Measurements from ENCODE around the gene KLHL29. TPM values are rescaled to one million over a fixed set of nuclear protein-coding genes. Genes with fewer than 3 reads are reported as not detected.

The KLHL29 gene
- total and polyA plus RNA-seq, 2 of the 13 experiments (the other 11 are each of a cell fraction or from before 2014, with no cell fraction given): 0.01 TPM; not detected in 1

GRCh38 chr2:23753291-23754010, 368.5 kb downstream of the KLHL29 start:
- Histone ChIP-seq H3K27ac (ENCODE audit: extremely low read length, insufficient read depth, low read length) (no peak overlapping the region), H3K4me2 (ENCODE audit: low read depth, low read length) (no peak overlapping the region), H3K4me3 (replicated peaks in 1 of 3; ENCODE audit: insufficient read depth in 1 of 3, low read depth in 2 of 3, low read length in 3 of 3) (no peak overlapping the region), H3K36me3 (replicated peaks in 1 of 2; ENCODE audit: control insufficient read depth in 1 of 2, insufficient read depth in 2 of 2, low read length in 2 of 2) (peaks cover 9 to 18% of the 10 kb centered on the region in 2 experiments), H2AFZ (ENCODE audit: low read length) (no peak overlapping the region), H3K9ac (ENCODE audit: insufficient read depth, low read depth, low read length) (no peak overlapping the region), H3K27me3 (ENCODE audit: control insufficient read depth in 1 of 2, insufficient read depth in 2 of 2, low read length in 2 of 2) (no peaks in the 10 kb centered on the region), H4K20me1 (ENCODE audit: insufficient read depth, low read length) (no peaks in the 10 kb centered on the region), H3K9me3 (ENCODE audit: low read length) (no peaks in the 10 kb centered on the region), H3K4me1 (ENCODE audit: insufficient read depth, low read length) (peaks cover 9% of the 10 kb centered on the region; the same call in 1 of the 2 replicates), H3K79me2 (ENCODE audit: insufficient read depth, low read length) (no peaks in the 10 kb centered on the region)
- no peak for FAIRE-seq
- DNase-seq (ENCODE audit: low spot score): no peak
- intact Hi-C loops (cut with micrococcal nuclease; ENCODE audit: unreplicated experiment): no loop called here
- POLR2A ChIA-PET: no interaction called here
- 95% methylated on average over 4 of the region's 4 CpGs for WGBS (ENCODE audit: low lambda C conversion rate)
- BruUV-seq (replicated peaks): no TSS peak
- no peak for ATAC-seq
- in situ Hi-C loops (cut with HindIII; ENCODE audit: extremely low pct_ligation_motif_present, low pct_unique_long_range_greater_than_20kb): no loop called here
- CTCF ChIA-PET (ENCODE audit: low intra/inter-chr PET ratio, low total read pairs): no interaction called here
- TF ChIP-seq ZNF512B (CRISPR knock-in tag; IDR thresholded peaks at IDR 0.05; ENCODE audit: borderline replicate concordance) (no peak), ZNF709 (CRISPR knock-in tag; IDR thresholded peaks at IDR 0.05) (no peak), JUND (CRISPR knock-in tag; IDR thresholded peaks at IDR 0.05) (no peak), SOX6 (IDR thresholded peaks at IDR 0.05) (no peak), SOX6 (CRISPR knock-in tag; IDR thresholded peaks at IDR 0.05) (no peak), ZNF431 (CRISPR knock-in tag; IDR thresholded peaks at IDR 0.05; ENCODE audit: borderline replicate concordance, low read depth) (no peak), RCOR2 (CRISPR knock-in tag; IDR thresholded peaks at IDR 0.05) (no peak), GPBP1L1 (CRISPR knock-in tag; IDR thresholded peaks at IDR 0.05) (no peak), JDP2 (CRISPR knock-in tag; IDR thresholded peaks at IDR 0.05; ENCODE audit: borderline replicate concordance) (no peak), BCLAF1 (IDR thresholded peaks at IDR 0.05) (no peak), ZNF674 (CRISPR knock-in tag; IDR thresholded peaks at IDR 0.05; ENCODE audit: low read depth) (no peak), ZNF468 (CRISPR knock-in tag; IDR thresholded peaks at IDR 0.05) (no peak), TGIF2 (CRISPR knock-in tag; IDR thresholded peaks at IDR 0.05) (no peak), SMARCC2 (IDR thresholded peaks at IDR 0.05) (no peak), ZBTB37 (CRISPR knock-in tag; IDR thresholded peaks at IDR 0.05) (no peak), ZNF234 (CRISPR knock-in tag; conservative IDR thresholded peaks at IDR 0.05) (no peak), ZNF891 (CRISPR knock-in tag; IDR thresholded peaks at IDR 0.05) (no peak)

All from HepG2 (cell line).